Measurements from ENCODE around the gene FNDC3B.

FNDC3B gene

DNA sequence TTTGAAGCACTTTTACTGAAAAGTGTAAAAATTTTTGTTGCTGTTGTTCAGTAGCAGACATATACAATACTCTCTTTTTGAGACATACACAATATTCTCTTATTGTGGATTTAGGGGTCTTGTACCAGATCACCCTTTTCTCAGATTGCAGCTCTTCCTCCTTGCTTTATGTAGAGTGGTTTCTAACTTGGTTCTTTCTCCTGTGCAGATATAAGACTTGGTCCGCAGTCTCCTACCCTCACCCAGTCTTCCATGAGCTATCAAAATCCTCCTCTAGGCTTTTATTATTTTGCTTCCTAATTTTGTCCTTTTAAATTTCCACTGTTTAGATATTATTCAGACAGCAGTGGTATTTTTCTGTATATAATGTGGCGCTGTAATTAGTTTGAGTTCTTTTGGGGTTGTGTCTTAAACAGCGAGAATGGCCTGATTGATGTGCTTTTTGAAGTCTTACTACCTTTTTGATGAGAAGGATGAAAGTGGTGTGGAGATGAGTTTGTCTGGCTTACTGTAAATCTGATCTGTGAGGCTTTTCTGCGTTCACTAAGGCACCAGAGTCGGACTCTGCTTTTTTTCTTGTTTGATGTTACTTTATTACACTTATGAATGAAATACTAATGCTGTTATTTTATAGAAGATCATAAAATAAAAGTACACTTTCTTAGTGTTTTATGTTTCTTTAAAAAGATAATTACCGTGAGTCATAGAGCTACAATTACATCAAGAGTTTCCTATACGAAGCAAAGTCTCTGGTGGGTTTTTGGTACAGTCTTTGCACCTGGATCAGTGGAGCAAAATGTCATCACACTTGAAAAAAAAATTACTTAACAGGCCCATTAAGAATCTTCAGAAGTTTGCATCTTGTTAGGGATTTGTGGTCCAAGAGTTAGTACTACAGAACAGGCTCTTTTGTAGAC lies 27.8 kb downstream of the FNDC3B start:
- TF ChIP-seq, protein P1, sequence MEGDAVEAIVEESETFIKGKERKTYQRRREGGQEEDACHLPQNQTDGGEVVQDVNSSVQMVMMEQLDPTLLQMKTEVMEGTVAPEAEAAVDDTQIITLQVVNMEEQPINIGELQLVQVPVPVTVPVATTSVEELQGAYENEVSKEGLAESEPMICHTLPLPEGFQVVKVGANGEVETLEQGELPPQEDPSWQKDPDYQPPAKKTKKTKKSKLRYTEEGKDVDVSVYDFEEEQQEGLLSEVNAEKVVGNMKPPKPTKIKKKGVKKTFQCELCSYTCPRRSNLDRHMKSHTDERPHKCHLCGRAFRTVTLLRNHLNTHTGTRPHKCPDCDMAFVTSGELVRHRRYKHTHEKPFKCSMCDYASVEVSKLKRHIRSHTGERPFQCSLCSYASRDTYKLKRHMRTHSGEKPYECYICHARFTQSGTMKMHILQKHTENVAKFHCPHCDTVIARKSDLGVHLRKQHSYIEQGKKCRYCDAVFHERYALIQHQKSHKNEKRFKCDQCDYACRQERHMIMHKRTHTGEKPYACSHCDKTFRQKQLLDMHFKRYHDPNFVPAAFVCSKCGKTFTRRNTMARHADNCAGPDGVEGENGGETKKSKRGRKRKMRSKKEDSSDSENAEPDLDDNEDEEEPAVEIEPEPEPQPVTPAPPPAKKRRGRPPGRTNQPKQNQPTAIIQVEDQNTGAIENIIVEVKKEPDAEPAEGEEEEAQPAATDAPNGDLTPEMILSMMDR (IDR thresholded peaks at IDR 0.05; ENCODE audit: low read depth, low read length, missing control alignments): no peak
- no peak for DNase-seq (ENCODE audit: low read depth)
- H3K4me3 ChIP-seq (ENCODE audit: low read depth, low read length): no peak overlapping the region
- in situ Hi-C loops (cut with HindIII; ENCODE audit: low sequenced_read_pairs): no loop called here

DNA sequence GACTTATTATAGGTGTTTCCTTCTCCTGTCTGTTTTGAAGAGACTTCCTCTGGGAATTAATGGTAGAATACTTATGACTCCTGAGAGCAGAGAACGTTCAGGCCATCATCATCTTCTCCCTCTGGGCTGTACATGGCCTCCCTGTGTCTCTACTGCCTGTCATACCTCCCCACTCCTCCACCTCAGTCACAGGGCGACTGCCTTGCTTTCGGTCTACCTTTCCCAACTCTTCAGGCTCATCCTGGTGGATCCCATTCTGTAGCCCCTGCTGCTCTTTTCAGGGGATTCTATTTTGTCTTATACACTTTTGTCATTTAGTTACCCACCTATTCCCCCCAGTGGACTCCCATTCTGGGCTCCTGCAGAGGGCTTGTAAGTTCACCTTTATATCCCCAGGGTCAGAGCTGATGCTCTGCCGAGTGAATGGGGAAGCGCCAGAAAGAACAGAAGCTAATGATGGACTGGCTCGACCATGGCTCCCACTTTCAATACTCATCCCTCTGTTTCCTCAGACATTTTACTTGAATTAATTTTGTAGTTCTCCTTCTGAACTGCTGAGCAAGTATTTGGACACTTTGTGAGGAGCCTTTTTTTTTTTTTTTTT lies 28.6 kb downstream of the FNDC3B start:
- no peak for DNase-seq (ENCODE audit: low read depth)
- in situ Hi-C loops (cut with HindIII; ENCODE audit: low sequenced_read_pairs): no loop called here
- no peak overlapping the region for H3K4me3 ChIP-seq (ENCODE audit: low read depth, low read length)
- TF ChIP-seq, protein P1 (IDR thresholded peaks at IDR 0.05; ENCODE audit: low read depth, low read length, missing control alignments): no peak

DNA sequence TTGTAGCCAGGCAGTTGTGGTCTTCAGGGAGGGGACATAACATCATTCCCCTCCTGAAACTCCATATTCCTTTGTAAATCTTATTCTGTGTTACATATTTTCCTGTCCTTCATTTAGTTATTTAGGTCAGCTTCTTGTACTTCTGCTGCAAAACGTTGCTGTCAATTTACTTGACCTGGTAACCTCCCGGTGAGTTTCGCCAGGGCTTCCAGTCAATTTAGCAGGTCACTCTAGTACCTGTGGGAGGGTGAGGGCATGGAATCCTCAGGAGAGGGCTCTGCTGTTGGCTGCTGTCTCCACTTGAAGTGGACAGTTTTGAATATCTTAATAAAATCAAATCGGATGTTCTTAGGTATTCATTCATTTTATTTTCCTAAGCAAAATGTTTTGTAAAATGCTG lies 29.6 kb downstream of the FNDC3B start:
- DNase-seq (ENCODE audit: low read depth): no peak
- in situ Hi-C loops (cut with HindIII; ENCODE audit: low sequenced_read_pairs): no loop called here
- TF ChIP-seq, protein P1 (IDR thresholded peaks at IDR 0.05; ENCODE audit: low read depth, low read length, missing control alignments): no peak
- no peak overlapping the region for H3K4me3 ChIP-seq (ENCODE audit: low read depth, low read length)

DNA sequence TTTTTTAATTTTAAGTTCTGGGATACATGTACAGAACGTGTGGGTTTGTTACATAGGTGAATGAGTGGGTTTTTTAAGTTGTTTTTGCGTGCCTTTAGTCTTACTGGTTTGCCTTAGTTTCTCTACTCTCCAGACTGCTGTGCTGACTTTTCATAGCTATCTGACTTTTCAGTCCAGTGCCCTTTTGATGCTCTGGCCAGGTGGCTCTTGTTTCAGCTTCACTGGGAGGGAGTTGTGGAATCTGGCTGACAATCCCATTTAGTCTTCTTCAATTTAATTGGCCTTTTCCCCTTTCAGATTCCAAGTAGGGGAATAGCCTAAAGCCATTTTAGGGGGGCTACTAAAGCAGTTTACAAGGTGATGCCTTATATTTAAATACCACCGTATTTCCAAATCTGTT lies 30.1 kb downstream of the FNDC3B start:
- TF ChIP-seq, protein P1 (IDR thresholded peaks at IDR 0.05; ENCODE audit: low read depth, low read length, missing control alignments): no peak
- H3K4me3 ChIP-seq (ENCODE audit: low read depth, low read length): no peak overlapping the region
- in situ Hi-C loops (cut with HindIII; ENCODE audit: low sequenced_read_pairs): no loop called here
- no peak for DNase-seq (ENCODE audit: low read depth)

DNA sequence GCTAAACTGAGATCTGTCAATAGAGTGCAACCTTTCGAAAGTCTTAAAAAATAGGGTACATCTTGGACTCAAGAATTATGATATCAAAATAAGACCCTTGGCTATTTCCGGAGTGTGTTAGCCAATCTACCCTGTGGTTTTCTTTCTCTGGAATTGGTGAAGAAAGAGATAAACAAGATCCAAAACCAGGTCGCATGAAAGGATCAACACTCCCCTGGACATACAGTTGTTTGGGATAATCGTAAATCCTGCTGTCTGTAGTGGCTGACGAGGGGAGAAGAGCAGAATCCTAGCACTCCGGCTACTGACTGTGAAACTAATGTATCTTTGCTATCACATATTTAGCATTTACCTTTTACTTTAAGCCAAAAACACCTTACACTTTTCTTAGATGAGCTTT lies 30.9 kb downstream of the FNDC3B start:
- in situ Hi-C loops (cut with HindIII; ENCODE audit: low sequenced_read_pairs): no loop called here
- no peak for DNase-seq (ENCODE audit: low read depth)
- TF ChIP-seq, protein P1 (IDR thresholded peaks at IDR 0.05; ENCODE audit: low read depth, low read length, missing control alignments): no peak
- no peak overlapping the region for H3K4me3 ChIP-seq (ENCODE audit: low read depth, low read length)

DNA sequence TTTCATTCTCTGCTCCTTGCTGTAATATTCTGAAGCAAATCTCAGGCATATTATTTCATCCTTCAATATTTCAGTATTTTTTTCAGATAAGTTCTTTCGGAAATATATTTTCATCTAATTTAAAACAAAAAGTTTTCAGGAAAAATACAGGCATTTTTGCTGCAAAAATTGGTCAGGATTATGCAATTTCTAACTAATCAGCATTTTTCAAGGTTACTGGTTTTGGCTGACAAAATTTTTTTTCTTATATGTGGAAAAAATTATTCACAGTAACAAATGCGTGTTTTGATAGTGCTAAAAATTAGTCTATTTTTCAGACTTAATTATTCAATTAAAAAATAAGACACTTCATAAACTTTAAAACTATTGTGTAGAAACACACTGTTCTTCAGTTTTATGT lies 31.4 kb downstream of the FNDC3B start:
- TF ChIP-seq, protein P1 (IDR thresholded peaks at IDR 0.05; ENCODE audit: low read depth, low read length, missing control alignments): no peak
- DNase-seq (ENCODE audit: low read depth): no peak
- in situ Hi-C loops (cut with HindIII; ENCODE audit: low sequenced_read_pairs): no loop called here
- H3K4me3 ChIP-seq (ENCODE audit: low read depth, low read length): no peak overlapping the region

Data from astrocyte of the cerebellum (primary cell).